NCI-H774 (cell line): ENCODE data around the gene ARAP1.

Experiments
- DNase-seq: peaks from one replicate; lab custom pipeline; 2025; lab: John Stamatoyannopoulos, UW

The ARAP1 gene

GRCh38 chr11:72682238-72682857 lies 69.9 kb downstream of the ARAP1 start:
- DNase-seq, result no peak

GRCh38 chr11:72681226-72682153 lies 70.7 kb downstream of the ARAP1 start:
- DNase-seq, result no peak

DNA sequence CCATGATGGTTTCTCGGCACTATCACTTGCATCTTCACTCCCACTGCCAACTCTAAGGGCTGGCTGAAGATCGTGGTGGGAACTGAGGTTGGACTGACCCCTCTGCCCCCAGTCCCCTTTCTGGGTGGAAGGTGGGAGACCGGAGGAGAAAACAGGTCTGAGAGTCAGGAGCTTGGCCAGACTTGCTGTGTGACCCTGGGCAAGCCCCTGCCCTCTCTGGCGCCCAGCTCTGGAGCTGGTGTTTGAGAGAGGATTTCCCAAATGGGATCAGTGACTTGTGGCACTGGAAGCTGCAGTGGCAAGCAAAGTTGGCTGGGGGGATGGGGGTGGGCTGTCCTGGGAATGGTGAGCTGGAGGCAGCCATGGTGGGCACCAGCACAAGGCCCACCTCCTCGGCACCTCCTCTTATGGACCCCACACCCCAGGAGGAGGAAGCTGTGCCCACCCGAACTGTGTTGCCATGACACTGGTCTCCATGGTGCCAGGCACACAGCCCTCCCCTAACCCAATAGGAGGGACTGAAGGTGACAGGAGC lies 71.5 kb downstream of the ARAP1 start:
- no peak for DNase-seq

GRCh38 chr11:72679869-72680268 lies 72.3 kb downstream of the ARAP1 start:
- no peak for DNase-seq

DNA sequence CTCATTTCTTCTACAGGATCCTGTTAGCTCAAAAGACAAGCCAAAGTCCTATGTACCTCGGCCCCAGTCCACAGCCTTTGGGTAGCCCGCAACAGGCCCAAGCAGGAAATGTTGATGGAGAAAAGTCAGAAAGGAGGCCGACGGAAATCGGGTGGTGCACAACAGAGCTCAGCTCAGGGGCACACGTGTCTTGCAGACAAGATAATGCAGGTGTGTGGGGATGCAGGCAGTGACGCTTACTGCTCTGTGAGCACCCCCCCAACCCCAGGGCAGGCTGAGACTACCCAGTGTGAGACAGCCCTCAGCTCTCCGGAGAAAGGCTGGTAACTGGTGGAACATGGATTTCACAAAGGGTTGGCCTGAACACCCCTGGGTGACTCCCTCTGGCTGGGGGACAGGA lies 73.7 kb downstream of the ARAP1 start:
- no peak for DNase-seq

DNA sequence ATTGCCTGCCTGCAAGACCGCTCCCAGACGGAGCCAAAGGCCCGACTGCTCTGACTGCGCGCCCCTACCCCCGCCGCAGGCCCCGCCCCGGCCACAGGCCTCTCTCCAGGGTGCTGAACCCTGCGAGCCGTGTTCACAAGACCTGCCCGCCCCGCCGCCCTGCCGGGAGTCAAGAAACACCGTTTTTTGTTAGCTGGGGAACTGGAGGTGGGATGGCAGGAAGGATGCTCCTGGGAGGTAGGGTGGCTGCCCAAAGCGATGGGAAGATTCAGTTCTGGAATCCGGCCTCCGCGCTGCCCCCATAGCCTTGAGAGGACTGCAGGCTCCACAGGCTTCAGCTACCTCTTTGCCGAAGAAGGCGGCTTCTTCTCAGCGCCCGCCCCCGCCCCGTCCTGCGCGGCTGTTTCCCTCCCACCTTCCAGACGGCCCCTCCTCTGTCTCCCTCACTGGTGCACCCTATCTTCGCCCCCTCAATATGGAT lies 75.3 kb downstream of the ARAP1 start:
- DNase-seq, result no peak

GRCh38 chr11:72675221-72675620 lies 77.0 kb downstream of the ARAP1 start:
- no peak for DNase-seq

DNA sequence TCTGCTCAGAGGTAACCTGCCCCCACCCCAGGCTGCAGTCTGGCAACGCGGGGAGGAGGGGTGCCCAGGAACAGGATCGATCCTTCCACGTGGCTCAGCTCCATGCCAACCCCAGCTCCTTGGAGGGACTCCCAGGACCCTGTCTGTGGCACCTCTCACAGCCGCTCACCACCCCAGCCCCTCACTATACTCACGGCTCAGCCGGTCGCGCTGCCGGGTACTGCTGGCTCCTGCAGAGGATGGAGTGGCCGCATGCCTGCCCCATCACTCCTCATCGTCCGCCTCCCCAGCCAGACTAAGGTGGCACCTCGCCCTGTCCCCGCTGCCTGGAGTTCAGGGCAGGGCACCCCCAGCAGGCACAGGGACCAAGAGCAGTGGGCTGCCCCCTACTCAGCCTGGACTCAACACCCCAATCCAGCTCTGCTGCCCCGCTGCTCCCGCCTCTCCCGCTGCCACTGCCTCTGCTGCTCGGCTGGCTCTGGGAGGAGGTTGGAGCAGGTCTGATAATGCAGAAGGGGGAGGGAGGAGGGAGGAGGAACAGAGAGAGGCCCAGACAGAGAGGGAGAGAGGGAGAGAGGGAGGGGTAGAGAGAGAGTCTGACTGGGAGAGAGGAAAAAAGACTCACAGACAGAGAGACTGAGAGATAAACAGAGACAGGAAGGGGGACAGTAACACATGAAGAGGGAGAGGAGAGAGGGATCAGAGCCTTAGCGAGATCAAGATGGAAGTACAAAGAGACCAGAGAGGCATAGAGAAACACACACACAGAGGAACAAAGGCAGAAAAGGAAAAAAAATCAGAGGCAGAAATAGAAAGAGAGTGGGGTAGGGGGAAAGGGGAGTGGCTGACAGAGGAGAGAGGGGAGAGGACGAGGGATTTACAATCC lies 78.0 kb downstream of the ARAP1 start, which contains the start of gene PDE2A:
Gene PDE2A, minus strand, starts transcription at position 480 of the 886 bp plus-strand sequence. Its CDS starts 215 bp downstream, at position 265.
- no peak for DNase-seq

DNA sequence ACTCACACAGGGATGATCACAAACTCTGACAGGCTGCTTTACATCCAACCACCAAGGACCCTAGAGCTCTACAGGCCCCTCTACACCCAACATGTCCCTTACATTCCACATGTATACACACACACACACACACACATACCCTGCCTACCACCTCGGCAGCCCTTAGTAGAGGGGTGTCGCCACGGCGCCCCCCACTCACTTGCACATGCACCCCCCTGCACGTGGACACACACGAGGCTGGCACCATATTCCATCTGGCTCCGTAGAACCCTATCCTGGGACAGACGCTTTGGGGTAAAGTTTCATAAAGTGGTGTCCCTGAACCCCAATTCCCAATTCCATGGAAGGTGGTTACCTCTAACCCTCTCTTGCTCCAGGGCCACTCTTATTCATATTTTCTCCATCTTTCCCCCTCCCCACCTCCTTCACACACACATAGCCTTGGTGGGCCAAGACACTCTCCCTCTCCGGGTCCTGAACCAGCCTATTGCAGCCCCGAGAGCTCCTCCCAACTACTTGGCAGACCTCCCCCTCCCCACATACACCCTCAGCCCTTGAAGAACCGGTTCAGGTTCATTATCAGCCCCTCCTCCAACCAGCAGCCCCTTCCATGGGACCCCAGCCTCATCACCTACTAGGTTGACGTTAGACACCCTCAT lies 78.8 kb downstream of the ARAP1 start:
- no peak for DNase-seq

GRCh38 chr11:72672597-72673238 lies 79.5 kb downstream of the ARAP1 start:
- DNase-seq, result no peak

- DNase-seq, result no peak
These were observed 80.8 kb downstream of the ARAP1 start for GRCh38 chr11:72671152-72672099.

- DNase-seq, result no peak
These were observed 82.2 kb downstream of the ARAP1 start for GRCh38 chr11:72670041-72670440.

- DNase-seq, result no peak
These were observed 82.7 kb downstream of the ARAP1 start for GRCh38 chr11:72669527-72669926.

- no peak for DNase-seq
These were observed 83.4 kb downstream of the ARAP1 start for GRCh38 chr11:72668629-72669347.

GRCh38 chr11:72665911-72666472 lies 86.2 kb downstream of the ARAP1 start:
- DNase-seq, result no peak

DNA sequence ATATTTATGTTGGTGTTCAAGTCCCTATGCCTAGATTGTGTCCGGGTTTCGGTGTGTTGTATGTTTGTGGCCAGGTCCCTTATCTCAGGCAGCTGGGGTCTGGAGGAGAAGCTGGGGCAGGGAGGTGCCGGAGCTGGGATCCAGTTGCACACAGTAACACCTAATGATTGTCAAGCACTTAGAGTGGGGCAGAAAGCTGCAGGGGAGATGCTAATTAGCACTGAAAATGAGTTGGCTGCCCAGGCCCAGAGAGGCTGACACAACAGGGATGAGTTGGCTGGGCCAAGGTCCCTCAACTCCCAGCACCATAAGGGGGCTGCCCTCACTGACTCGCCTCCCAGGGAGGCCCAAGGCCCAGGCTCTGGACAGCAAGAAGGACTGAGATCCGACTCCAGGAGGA lies 90.2 kb downstream of the ARAP1 start:
- DNase-seq, result no peak

GRCh38 chr11:72661486-72661885 lies 90.7 kb downstream of the ARAP1 start:
- DNase-seq, result no peak

DNA sequence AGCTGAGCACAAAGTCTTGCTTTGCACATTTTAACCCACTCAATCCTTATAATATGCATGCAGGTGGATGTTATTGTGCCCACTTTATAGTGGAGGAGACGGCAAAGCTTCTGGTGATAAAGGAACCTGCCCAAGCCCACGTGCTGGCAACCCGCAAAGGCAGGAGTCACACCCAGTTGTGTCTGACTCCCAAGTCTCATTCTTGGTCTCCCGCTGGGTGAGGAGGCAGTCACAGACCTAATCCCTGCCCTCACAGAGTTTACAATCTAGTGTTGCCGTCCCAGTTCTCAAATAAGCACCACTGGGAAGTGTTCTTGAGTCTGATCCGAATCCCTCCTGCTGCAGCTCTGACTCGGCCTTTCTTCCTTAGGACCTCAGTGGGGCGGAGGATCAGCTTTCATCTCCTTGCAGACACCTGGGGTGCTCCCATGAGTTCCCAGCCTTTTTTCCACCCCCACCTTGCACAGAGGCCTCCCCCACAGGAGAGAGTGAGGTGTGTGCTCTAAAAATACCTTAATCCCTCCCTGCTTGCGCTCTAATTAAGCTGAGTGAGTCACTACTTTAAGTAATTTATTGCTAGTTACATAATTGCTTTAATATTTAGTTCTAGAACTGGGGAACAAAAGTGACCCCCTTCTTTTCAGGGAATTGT lies 93.1 kb downstream of the ARAP1 start:
- no peak for DNase-seq
